SK-N-SH (cell line): Measurements from ENCODE around the gene ETFA. TPM values are rescaled to one million over a fixed set of nuclear protein-coding genes. Genes with fewer than 3 reads are reported as not detected.

Experiments used
- CTCF ChIA-PET: fragments of 300-600, 350-600 bp; formaldehyde crosslinking; extraction: SDS; loops from one replicate; lab custom pipeline; 2021; lab: Yijun Ruan, JAX
- POLR2A ChIA-PET: fragments of 350-600 bp; sonication (Branson Sonifier 250); formaldehyde crosslinking; extraction: SDS; loops from one replicate; lab custom pipeline; 2020; ENCODE audit warnings: antibody characterized with exemption, inconsistent platforms; lab: Yijun Ruan, JAX
- DNase-seq: peaks from one replicate; pipeline ENCODE4 v3.0.0; 2012
- H2AFZ ChIP-seq: fragments of 200-600 bp; sonication (generic); 2 replicates; pipeline ENCODE4 v1.8.1; 2016; ENCODE audit warnings: antibody characterized with exemption, mild to moderate bottlenecking, low read depth
- H3F3A ChIP-seq: fragments of 200-600 bp; sonication (generic); replicated peaks from 2 replicates; pipeline ENCODE3; 2016; ENCODE audit warnings: antibody characterized with exemption, mild to moderate bottlenecking; ENCODE audit not compliant: insufficient read depth
- H3K27ac ChIP-seq, 2 experiments: fragments of 200-500 bp in 1 of 2; fragments of 200-600 bp in 1 of 2; sonication (Bioruptor generic) in 1 of 2; sonication (generic), shearing (Covaris generic) in 1 of 2; 2 replicates each; pipeline versions ENCODE4 v1.5.1 to v1.6.1; 2014 to 2016; ENCODE audit warnings: low read depth in 2 of 2, inconsistent platforms in 1 of 2, low read length in 1 of 2, mild to moderate bottlenecking in 1 of 2, mixed read lengths in 1 of 2
- H3K27me3 ChIP-seq: fragments of 200-600 bp; sonication (generic), shearing (Covaris generic); 2 replicates; pipeline ENCODE4 v1.6.1; 2016; ENCODE audit warnings: mixed run types; ENCODE audit not compliant: insufficient read depth
- H3K36me3 ChIP-seq, 2 experiments: fragments of 200-500 bp in 1 of 2; fragments of 200-600 bp in 1 of 2; sonication (Bioruptor generic) in 1 of 2; sonication (generic) in 1 of 2; replicated peaks in 1 of 2; 2 replicates each; pipeline versions ENCODE3 to v1.5.1; 2014 to 2016; ENCODE audit warnings: low read length in 1 of 2, mild to moderate bottlenecking in 1 of 2; ENCODE audit not compliant: insufficient read depth in 2 of 2, control insufficient read depth in 1 of 2
- H3K4me1 ChIP-seq, 2 experiments: fragments of 200-500 bp in 1 of 2; fragments of 200-600 bp in 1 of 2; sonication (Bioruptor generic) in 1 of 2; sonication (generic), shearing (Covaris generic) in 1 of 2; 2 replicates each; pipeline versions ENCODE4 v1.5.1 to v1.6.1; 2014 to 2016; ENCODE audit warnings: low read depth in 1 of 2, low read length in 1 of 2, mixed run types in 1 of 2; ENCODE audit not compliant: insufficient read depth in 2 of 2, control insufficient read depth in 1 of 2
- H3K4me2 ChIP-seq: fragments of 200-600 bp; sonication (generic), shearing (Covaris generic); 2 replicates; pipeline ENCODE4 v1.6.1; 2017; ENCODE audit warnings: mixed run types
- H3K4me3 ChIP-seq, 2 experiments: fragments of 200-500 bp in 1 of 2; fragments of 200-600 bp in 1 of 2; sonication (Bioruptor generic) in 1 of 2; sonication (generic), shearing (Covaris generic) in 1 of 2; 2 replicates each; pipeline versions ENCODE4 v1.5.1 to v1.8.1; 2014 to 2016; ENCODE audit warnings: low read depth in 2 of 2, inconsistent platforms in 1 of 2, low read length in 1 of 2, mild to moderate bottlenecking in 1 of 2, mixed read lengths in 1 of 2, moderate library complexity in 1 of 2
- H3K79me2 ChIP-seq: fragments of 200-600 bp; sonication (generic); 2 replicates; pipeline ENCODE4 v1.8.1; 2017; ENCODE audit warnings: mild to moderate bottlenecking; ENCODE audit not compliant: insufficient read depth
- H3K9ac ChIP-seq: fragments of 200-600 bp; sonication (generic); 2 replicates; pipeline ENCODE4 v1.6.1; 2017; ENCODE audit warnings: mixed run types
- H3K9me2 ChIP-seq: fragments of 200-600 bp; sonication (generic); 2 replicates; pipeline ENCODE4 v1.6.1; 2017; ENCODE audit warnings: mixed run types
- H3K9me3 ChIP-seq: fragments of 200-600 bp; sonication (generic); 2 replicates; pipeline ENCODE4 v1.6.1; 2017; ENCODE audit warnings: mixed run types, mild to moderate bottlenecking, moderate library complexity
- H4K20me1 ChIP-seq: fragments of 200-600 bp; sonication (generic); 2 replicates; pipeline ENCODE4 v1.6.1; 2017; ENCODE audit warnings: mild to moderate bottlenecking, mixed run types; ENCODE audit not compliant: insufficient read depth
- CHD2 ChIP-seq: fragments of 150-350 bp; IDR thresholded peaks from 2 replicates; pipeline ENCODE4 v1.6.1; 2018; ENCODE audit warnings: low read length; ENCODE audit not compliant: partially characterized antibody
- ELF1 ChIP-seq: IDR thresholded peaks from 2 replicates; pipeline ENCODE4 v1.4.0; 2012
- EP300 ChIP-seq, 2 experiments: IDR thresholded peaks; 2 replicates each; pipeline versions ENCODE4 v1.4.0 to v1.6.1; 2012; ENCODE audit warnings: borderline replicate concordance in 1 of 2, low read depth in 1 of 2, low read length in 1 of 2
- EZH2phosphoT487 ChIP-seq: fragments of 200-600 bp; sonication (generic); IDR thresholded peaks from 2 replicates; pipeline ENCODE4 v1.6.1; 2017; ENCODE audit warnings: low read depth, mixed run types, mild to moderate bottlenecking, antibody characterized with exemption, moderate library complexity, borderline replicate concordance
- FOSL2 ChIP-seq: IDR thresholded peaks from 2 replicates; pipeline ENCODE4 v1.4.0; 2012; ENCODE audit warnings: low read depth, mild to moderate bottlenecking, moderate library complexity, borderline replicate concordance
- IRF3 ChIP-seq: fragments of 150-350 bp; IDR thresholded peaks from 2 replicates; pipeline ENCODE4 v1.6.1; 2016; ENCODE audit warnings: mild to moderate bottlenecking, low read depth, low read length
- JUND ChIP-seq: IDR thresholded peaks from 2 replicates; pipeline ENCODE4 v1.4.0; 2012
- MEF2A ChIP-seq: IDR thresholded peaks from 2 replicates; pipeline ENCODE4 v1.4.0; 2012; ENCODE audit warnings: low read depth, borderline replicate concordance
- NRF1 ChIP-seq: IDR thresholded peaks from 2 replicates; pipeline ENCODE4 v1.6.1; 2012; ENCODE audit warnings: low read depth, mild to moderate bottlenecking, low read length
- POLR2AphosphoS5 ChIP-seq: IDR thresholded peaks from 2 replicates; pipeline ENCODE4 v1.6.1; 2012; ENCODE audit warnings: low read depth, low read length
- RFX5 ChIP-seq: IDR thresholded peaks from 2 replicates; pipeline ENCODE4 v1.6.1; 2012; ENCODE audit warnings: mild to moderate bottlenecking, improper control_type of control experiment, low read length
- RXRA ChIP-seq: IDR thresholded peaks from 2 replicates; pipeline ENCODE4 v1.4.0; 2012; ENCODE audit warnings: low read depth, mild to moderate bottlenecking, borderline replicate concordance
- SMC3 ChIP-seq: IDR thresholded peaks from 2 replicates; pipeline ENCODE4 v1.6.1; 2012; ENCODE audit warnings: low read depth, low read length, improper control_type of control experiment
- WGBS: methylation state at CpG from one replicate; pipeline ENCODE4 v1.1.6; 2017; ENCODE audit warnings: low lambda C conversion rate; 5-methylcytosine and 5-hydroxymethylcytosine counted together
- polyA plus RNA-seq, 3 experiments: library from polyadenylated mRNA; depleted of rRNA; stranded (reverse); fragments of >200 nt; gene quantifications; 2 replicates each; pipeline ENCODE4 v1.2.3, GENCODE V29; 2012
- TF ChIP-seq, protein P1 (sequence below): IDR thresholded peaks from 2 replicates; pipeline ENCODE4; 2012

Gene ETFA
- polyA plus RNA-seq, 1 of the 3 experiments (the other 2 are of a cell fraction): 122 TPM

DNA sequence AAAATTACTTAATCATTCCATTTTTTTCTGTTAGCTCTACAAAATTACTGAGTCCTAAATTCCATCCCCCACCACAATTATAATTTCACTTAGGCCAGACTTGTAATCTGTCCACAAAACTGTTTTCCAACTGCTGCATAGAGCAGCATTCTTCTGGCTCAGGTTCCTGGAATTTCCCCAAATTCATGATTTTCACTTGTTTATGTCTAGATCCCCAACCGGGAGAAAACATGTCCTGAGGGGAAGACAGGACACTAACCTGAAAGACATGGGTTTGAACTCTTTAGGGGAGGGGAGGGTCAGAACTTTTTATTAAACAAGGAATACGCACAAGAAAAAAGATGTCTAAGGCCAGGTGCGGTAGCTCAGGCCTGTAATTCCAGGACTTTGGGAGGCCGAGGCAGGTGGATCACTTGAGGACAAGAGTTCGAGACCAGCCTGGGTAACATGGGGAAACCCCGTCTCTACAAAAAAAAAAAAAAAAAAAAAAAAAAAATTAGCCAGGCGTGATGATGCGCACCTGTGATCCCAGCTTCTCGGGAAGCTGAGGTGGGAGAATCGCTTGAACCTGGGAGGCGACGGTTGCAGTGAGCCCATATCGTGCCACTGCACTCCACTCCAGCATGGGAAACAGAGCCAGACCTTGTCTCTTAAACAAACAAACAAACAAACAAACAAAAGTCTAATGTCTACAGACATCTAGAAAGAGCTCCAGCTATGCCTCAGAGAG is 1.5 kb downstream of the ETFA start:
- H4K20me1 ChIP-seq: peaks cover 26% of the 10 kb centered on the region

DNA sequence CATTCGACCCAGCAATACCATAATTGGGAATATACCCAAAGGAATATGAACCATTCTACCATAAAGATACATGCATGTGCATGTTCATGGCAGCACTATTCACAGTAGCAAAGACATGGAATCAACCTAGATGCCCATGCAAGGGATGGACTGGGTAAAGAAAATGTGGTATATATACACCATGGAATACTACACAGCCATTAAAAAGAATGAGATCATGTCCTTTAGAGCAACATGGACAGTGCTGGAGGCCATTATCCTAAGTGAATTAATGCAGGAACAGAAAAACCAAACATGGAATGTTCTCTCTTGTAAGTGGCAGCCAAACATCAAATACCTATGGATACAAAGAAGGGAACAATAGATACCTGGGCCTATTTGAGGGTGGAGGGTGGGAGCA is 7.4 kb downstream of the ETFA start:
- Histone ChIP-seq H3K4me1 (no peaks in the 10 kb centered on the region), H3K9me3 (no peaks in the 10 kb centered on the region), H3K36me3 (peaks cover 0 to 2% of the 10 kb centered on the region in 2 experiments), H3K9me2 (no peaks in the 10 kb centered on the region), H3F3A (peaks cover 4% of the 10 kb centered on the region), H3K4me2 (no peak overlapping the region), H3K27ac (no peak overlapping the region), H3K4me3 (no peak overlapping the region), H3K9ac (no peak overlapping the region), H4K20me1 (peaks cover 70% of the 10 kb centered on the region), H3K79me2 (peaks cover 100% of the 10 kb centered on the region), H3K27me3 (no peaks in the 10 kb centered on the region), H2AFZ (no peak overlapping the region)
- no peak for TF ChIP-seq NRF1
- TF ChIP-seq, protein P1, sequence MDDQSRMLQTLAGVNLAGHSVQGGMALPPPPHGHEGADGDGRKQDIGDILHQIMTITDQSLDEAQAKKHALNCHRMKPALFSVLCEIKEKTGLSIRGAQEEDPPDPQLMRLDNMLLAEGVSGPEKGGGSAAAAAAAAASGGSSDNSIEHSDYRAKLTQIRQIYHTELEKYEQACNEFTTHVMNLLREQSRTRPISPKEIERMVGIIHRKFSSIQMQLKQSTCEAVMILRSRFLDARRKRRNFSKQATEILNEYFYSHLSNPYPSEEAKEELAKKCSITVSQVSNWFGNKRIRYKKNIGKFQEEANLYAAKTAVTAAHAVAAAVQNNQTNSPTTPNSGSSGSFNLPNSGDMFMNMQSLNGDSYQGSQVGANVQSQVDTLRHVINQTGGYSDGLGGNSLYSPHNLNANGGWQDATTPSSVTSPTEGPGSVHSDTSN: no peak
- POLR2A ChIA-PET: no interaction called here
- DNase-seq: no peak
- WGBS: 96% methylated on average over 1 of the region's 1 CpG
- CTCF ChIA-PET: no interaction called here

More for the DNA sequence above, 1.5 kb downstream of the ETFA start:
- Histone ChIP-seq H2AFZ (no peak overlapping the region), H3K36me3 (no peaks in the 10 kb centered on the region), H3K4me3 (peak overlapping the region; percentile 81 to 91; a peak in 3 of 4 replicates), H3K79me2 (peaks cover 64% of the 10 kb centered on the region), H3K9ac (0 out of 2 replicates have a peak overlapping the region, but pooled peaks have one; percentile 87), H3K4me1 (peaks cover 0 to 13% of the 10 kb centered on the region in 2 experiments; a peak in 2 of 4 replicates), H3K4me2 (peak overlapping the region; percentile 88), H3K27me3 (no peaks in the 10 kb centered on the region), H3F3A (peaks cover 6% of the 10 kb centered on the region), H3K9me3 (no peaks in the 10 kb centered on the region), H3K27ac (peak overlapping the region in 1 of 2 experiments; percentile 80; a peak in 1 of 4 replicates), H3K9me2 (no peaks in the 10 kb centered on the region)
- CTCF ChIA-PET: interaction anchor here (1.0 kb wide), 1 partner anchor 9 kb away, joined by 3 read pairs; no protein-coding TSS in a partner anchor
- WGBS: 83% methylated on average over 13 of the region's 13 CpGs
- POLR2A ChIA-PET: interaction anchor here (0.8 kb wide), 1 partner anchor 64 kb away, joined by 4 read pairs; no protein-coding TSS in a partner anchor
- DNase-seq: no peak
- TF ChIP-seq JUND (no peak), FOSL2 (no peak), RXRA (no peak), SMC3 (no peak), EZH2phosphoT487 (no peak), RFX5 (no peak), CHD2 (no peak), NRF1 (no peak), IRF3 (no peak), MEF2A (no peak), EP300 (IDR thresholded peaks at IDR 0.05; ENCODE audit: borderline replicate concordance in 1 of 2, low read depth in 1 of 2, low read length in 1 of 2) (no peak), POLR2AphosphoS5 (no peak), ELF1 (no peak)
- TF ChIP-seq, protein P1: no peak
